IPS-18c (cell line): Measurements from ENCODE around the gene TRIM66.

Source experiments
- H3K4me3 ChIP-seq: 2 replicates; pipeline ENCODE4 v1.7.0; 2013; ENCODE audit warnings: low read depth, mild to moderate bottlenecking, low read length, moderate library complexity; ENCODE audit not compliant: insufficient read depth
- H3K9me3 ChIP-seq: one replicate; pipeline ENCODE4 v1.6.1; 2013; ENCODE audit warnings: mild to moderate bottlenecking, low read length, moderate library complexity; ENCODE audit not compliant: control insufficient read depth, insufficient read depth

The TRIM66 gene

GRCh38 chr11:8608652-8609051, 73.8 kb downstream of the TRIM66 start:
- Histone ChIP-seq H3K9me3 (no peaks in the 10 kb centered on the region), H3K4me3 (no peak overlapping the region)

DNA sequence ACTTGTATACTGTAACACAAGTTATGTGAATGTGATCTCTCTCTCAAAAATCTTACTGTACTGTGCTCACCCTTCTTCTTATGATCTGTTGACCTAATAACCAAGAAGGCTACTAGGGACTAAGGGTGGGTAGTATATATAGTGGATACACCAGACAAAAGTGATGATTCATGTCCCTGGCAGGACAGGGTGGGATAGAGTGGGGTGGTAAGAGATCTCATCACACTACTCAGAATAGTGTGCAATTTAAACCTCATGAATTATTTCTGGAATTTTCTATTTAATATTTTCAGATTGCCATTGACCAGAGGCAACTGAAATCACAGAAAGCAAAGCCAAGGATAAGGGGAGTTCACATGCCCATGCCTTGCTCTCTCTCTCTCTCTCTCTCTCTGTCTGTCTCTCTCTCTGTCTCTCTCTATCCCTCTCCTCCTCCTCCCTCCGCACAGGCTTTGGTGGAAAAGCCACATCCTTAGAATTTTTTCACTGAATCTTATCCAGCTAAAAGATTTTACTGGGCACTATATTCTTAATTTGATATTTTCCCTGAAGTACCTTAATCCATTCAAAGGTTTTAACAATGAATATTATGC, 76.4 kb downstream of the TRIM66 start:
- H3K9me3 ChIP-seq, result no peaks in the 10 kb centered on the region
- no peak overlapping the region for H3K4me3 ChIP-seq

GRCh38 chr11:8604078-8604723, 78.3 kb downstream of the TRIM66 start:
- H3K4me3 ChIP-seq, result no peak overlapping the region
- H3K9me3 ChIP-seq, result no peaks in the 10 kb centered on the region

DNA sequence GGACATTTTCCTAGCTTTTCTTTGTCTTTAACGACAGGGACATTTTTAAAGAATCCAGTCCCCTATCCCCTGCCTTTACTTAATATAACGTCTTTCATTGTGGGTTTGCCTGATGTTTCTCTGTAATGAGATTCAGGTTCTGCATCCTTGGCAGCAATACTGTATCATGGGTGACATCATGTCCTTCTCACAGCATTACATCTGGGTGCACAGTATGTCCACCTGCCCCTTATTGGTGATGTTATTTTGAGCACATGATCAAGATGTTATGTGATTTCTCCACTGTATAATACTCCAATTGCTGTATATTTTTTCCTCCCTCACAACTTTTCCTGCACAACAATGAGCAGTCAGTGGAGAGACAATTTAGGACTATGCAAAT, 78.8 kb downstream of the TRIM66 start:
- H3K9me3 ChIP-seq, result no peaks in the 10 kb centered on the region
- no peak overlapping the region for H3K4me3 ChIP-seq

- H3K9me3 ChIP-seq, result no peaks in the 10 kb centered on the region
- no peak overlapping the region for H3K4me3 ChIP-seq
Measured at GRCh38 chr11:8601376-8602133, 80.9 kb downstream of the TRIM66 start.

DNA sequence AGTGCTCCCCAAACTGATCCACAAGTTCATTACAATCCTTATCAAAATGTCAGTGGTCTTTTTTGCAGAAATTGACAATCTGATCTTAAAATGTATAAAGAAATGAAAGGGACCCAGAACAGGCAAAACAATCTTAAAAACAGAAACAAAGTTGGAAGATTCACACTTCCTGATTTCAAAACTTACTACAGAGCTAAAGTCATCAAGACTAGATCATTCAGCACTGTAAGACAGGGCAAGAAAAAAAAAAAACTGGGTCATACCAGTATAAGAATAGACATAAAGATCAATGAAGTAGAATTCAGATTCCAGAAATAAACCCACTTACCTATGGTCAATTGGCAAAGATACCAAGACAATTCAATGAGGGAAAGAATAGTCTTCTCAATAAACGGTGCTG, 84.0 kb downstream of the TRIM66 start:
- Histone ChIP-seq H3K4me3 (no peak overlapping the region), H3K9me3 (no peaks in the 10 kb centered on the region)

- H3K9me3 ChIP-seq, result no peaks in the 10 kb centered on the region
- H3K4me3 ChIP-seq, result no peak overlapping the region
Measured at GRCh38 chr11:8597182-8597581, 85.3 kb downstream of the TRIM66 start.

DNA sequence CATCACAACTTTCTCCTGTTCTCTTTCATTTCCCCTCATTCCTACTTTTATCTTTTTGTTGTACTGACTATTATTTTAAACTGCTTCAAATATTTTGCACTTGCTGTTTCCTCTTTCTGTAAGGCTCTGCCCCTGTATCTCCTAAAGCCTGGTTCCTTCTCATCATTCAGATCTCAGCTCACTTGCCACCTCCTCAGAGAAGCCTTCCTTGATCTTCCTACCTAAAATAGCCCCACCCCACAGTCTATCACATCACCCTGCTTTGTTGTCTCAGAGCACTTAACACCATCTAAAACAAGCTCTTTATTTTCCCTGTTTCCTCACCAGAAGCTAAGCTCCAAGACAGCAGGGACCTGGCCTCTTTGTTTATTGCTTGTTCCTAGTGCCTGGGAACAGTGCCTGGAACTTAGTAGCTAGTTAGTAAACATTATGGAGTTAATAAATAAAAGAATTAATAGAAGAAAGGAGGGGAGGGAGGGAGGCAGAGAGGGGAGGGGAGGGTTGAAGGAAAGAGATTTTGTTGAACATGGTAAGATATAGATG, 85.9 kb downstream of the TRIM66 start:
- Histone ChIP-seq H3K4me3 (no peak overlapping the region), H3K9me3 (no peaks in the 10 kb centered on the region)

- H3K4me3 ChIP-seq, result peak within 1 kb of the TSS; percentile 91
- H3K9me3 ChIP-seq, result no peaks in the 10 kb centered on the region
Measured at GRCh38 chr11:8593935-8594909, 88.2 kb downstream of the TRIM66 start, which contains the start of gene STK33. TSS of gene STK33 (minus strand) at chr11:8594228. CDS start at chr11:8474905, 119,323 bp downstream.

GRCh38 chr11:8593455-8593854, 89.0 kb downstream of the TRIM66 start:
- peak overlapping the region; percentile 91 for H3K4me3 ChIP-seq

DNA sequence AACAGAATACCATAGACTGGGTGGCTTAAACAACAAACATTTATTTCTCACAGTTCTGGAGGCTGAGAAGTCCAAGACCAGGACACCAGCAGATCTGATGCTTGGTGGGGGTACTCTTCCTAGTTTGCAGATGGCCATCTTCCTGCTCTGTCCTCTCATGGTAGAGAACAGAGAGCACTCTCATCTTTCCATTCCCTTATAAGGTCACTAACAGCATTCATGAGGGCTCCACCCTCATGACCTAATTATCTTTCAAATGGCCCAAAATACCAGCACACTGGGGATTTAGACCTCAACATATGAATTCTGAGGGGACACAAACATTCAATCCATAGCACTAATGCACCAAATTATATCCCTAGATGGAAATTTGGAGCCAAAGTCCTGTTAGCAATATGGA, 94.5 kb downstream of the TRIM66 start:
- Histone ChIP-seq H3K4me3 (no peak overlapping the region), H3K9me3 (peaks cover 3% of the 10 kb centered on the region)

More at GRCh38 chr11:8593455-8593854, 89.0 kb downstream of the TRIM66 start:
- no peaks in the 10 kb centered on the region for H3K9me3 ChIP-seq

- Histone ChIP-seq H3K9me3 (peaks cover 3% of the 10 kb centered on the region), H3K4me3 (no peak overlapping the region)
Measured at GRCh38 chr11:8586805-8587204, 95.7 kb downstream of the TRIM66 start.

GRCh38 chr11:8586184-8586583, 96.3 kb downstream of the TRIM66 start:
- no peak overlapping the region for H3K4me3 ChIP-seq
- peaks cover 3% of the 10 kb centered on the region for H3K9me3 ChIP-seq

GRCh38 chr11:8584511-8584910, 98.0 kb downstream of the TRIM66 start:
- peaks cover 3% of the 10 kb centered on the region for H3K9me3 ChIP-seq
- no peak overlapping the region for H3K4me3 ChIP-seq

DNA sequence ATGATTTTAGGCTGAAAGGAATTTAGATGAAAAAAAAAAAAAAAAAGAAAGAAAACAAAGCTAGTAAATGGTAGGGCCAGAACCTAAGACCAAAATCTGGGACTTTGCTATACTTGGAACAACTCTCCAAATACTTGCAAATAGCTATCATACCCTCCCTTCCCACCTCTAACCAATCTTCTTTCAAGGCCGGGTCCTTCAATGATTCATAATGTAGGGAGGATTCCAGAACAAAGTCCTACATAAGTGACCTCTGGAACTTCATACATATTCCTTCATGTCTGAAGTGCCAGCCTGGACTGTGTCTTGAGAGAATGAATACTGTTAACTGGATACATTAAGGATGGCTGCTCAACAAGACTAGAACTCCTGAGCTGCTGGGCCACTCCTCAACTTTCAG, 98.4 kb downstream of the TRIM66 start:
- Histone ChIP-seq H3K4me3 (no peak overlapping the region), H3K9me3 (peaks cover 3% of the 10 kb centered on the region)

GRCh38 chr11:8581300-8581699, 101.2 kb downstream of the TRIM66 start:
- Histone ChIP-seq H3K9me3 (no peaks in the 10 kb centered on the region), H3K4me3 (no peak overlapping the region)
